RPMI7951 (cell line): ENCODE data around the gene CACTIN. TPM values are rescaled to one million over a fixed set of nuclear protein-coding genes. Genes with fewer than 3 reads are reported as not detected.
"Not testable (repeated sequence)": the region's sequence is repeated elsewhere in the genome, so short reads cannot be mapped to it uniquely, and the experiment has no call there.

ENCODE experiments used
- DNase-seq: peaks from one replicate; pipeline ENCODE4 v3.0.0-alpha.2; 2012; ENCODE audit warnings: low read depth
- total RNA-seq: library from RNA; depleted of rRNA; stranded (reverse); fragments of >200 nt; shearing (Covaris generic); gene quantifications from 2 replicates; pipeline ENCODE4 v1.2.3, GENCODE V29; 2014

Gene CACTIN
- total RNA-seq, 1 experiment from 2014 or later, result 16.5 TPM

- DNase-seq, result no peak
Observed at GRCh38 chr19:3590991-3591659, 35.5 kb downstream of the CACTIN start.

GRCh38 chr19:3589949-3590348, 36.6 kb downstream of the CACTIN start:
- no peak for DNase-seq

GRCh38 chr19:3589439-3589838, 37.2 kb downstream of the CACTIN start:
- no peak for DNase-seq

- no peak for DNase-seq
Observed at GRCh38 chr19:3586707-3587346, 39.8 kb downstream of the CACTIN start.

- no peak for DNase-seq
Observed at GRCh38 chr19:3586127-3586626, 40.4 kb downstream of the CACTIN start.

- DNase-seq, result no peak
Observed at GRCh38 chr19:3585301-3586126, 41.1 kb downstream of the CACTIN start, which contains the start of gene GIPC3. Gene GIPC3, plus strand, starts transcription at chr19:3585478. Its CDS starts 120 bp downstream, at chr19:3585598.

- not testable (repeated sequence) for DNase-seq
Observed at GRCh38 chr19:3584036-3584802, 42.4 kb downstream of the CACTIN start.

GRCh38 chr19:3581792-3582191, 44.8 kb downstream of the CACTIN start:
- not testable (repeated sequence) for DNase-seq

GRCh38 chr19:3580156-3580934, 46.2 kb downstream of the CACTIN start:
- peak; percentile 97 for DNase-seq

- DNase-seq, result no peak
Observed at GRCh38 chr19:3578390-3578789, 48.2 kb downstream of the CACTIN start.

GRCh38 chr19:3577723-3578344, 48.8 kb downstream of the CACTIN start:
- DNase-seq, result no peak

GRCh38 chr19:3576696-3577443, 49.7 kb downstream of the CACTIN start:
- no peak for DNase-seq

- no peak for DNase-seq
Observed at GRCh38 chr19:3575949-3576673, 50.5 kb downstream of the CACTIN start.

GRCh38 chr19:3575260-3575741, 51.3 kb downstream of the CACTIN start:
- DNase-seq, result peak; percentile 52

GRCh38 chr19:3573858-3574637, 52.5 kb downstream of the CACTIN start:
- DNase-seq, result peak; percentile 97

GRCh38 chr19:3573162-3573857, 53.3 kb downstream of the CACTIN start:
- no peak for DNase-seq

- DNase-seq, result no peak
Observed at GRCh38 chr19:3572855-3573161, 53.8 kb downstream of the CACTIN start, which contains the start of gene HMG20B. Gene HMG20B, plus strand, starts transcription at chr19:3572944. Its CDS starts 366 bp downstream, at chr19:3573310.
